HG03025 (cell line): ENCODE measurements around the gene HOXA3.

Experiments
- ATAC-seq: cut with Tn5 transposase; IDR thresholded peaks from one replicate; pipeline ENCODE4 v1.9.1; 2021; ENCODE audit warnings: mild to moderate bottlenecking, moderate library complexity; ENCODE audit not compliant: unreplicated experiment, low FRiP score

The HOXA3 gene

GRCh38 chr7:27179503-27180430 lies 27.4 kb upstream of the HOXA3 start:
- ATAC-seq: no peak

- no peak for ATAC-seq
Measured at GRCh38 chr7:27179030-27179429, 26.6 kb upstream of the HOXA3 start.

- ATAC-seq: no peak
Measured at GRCh38 chr7:27178366-27178765, 26.0 kb upstream of the HOXA3 start.

- no peak for ATAC-seq
Measured at GRCh38 chr7:27177795-27178320, 25.5 kb upstream of the HOXA3 start.

GRCh38 chr7:27176962-27177794 lies 24.8 kb upstream of the HOXA3 start:
- no peak for ATAC-seq

- no peak for ATAC-seq
Measured at GRCh38 chr7:27176524-27176845, 24.1 kb upstream of the HOXA3 start.

GRCh38 chr7:27175626-27176523 lies 23.5 kb upstream of the HOXA3 start:
- no peak for ATAC-seq

- no peak for ATAC-seq
Measured at GRCh38 chr7:27174874-27175625, 22.7 kb upstream of the HOXA3 start.

GRCh38 chr7:27173956-27174873 lies 21.8 kb upstream of the HOXA3 start, which contains the start of gene HOXA10:
TSS of gene HOXA10 (minus strand) at chr7:27174320. CDS start at chr7:27174306, 14 bp downstream.
- no peak for ATAC-seq

GRCh38 chr7:27173511-27173955 lies 21.1 kb upstream of the HOXA3 start:
- no peak for ATAC-seq

- ATAC-seq: no peak
Measured at GRCh38 chr7:27172823-27173510, 20.6 kb upstream of the HOXA3 start.

- no peak for ATAC-seq
Measured at GRCh38 chr7:27172315-27172774, 20.0 kb upstream of the HOXA3 start.

- ATAC-seq: no peak
Measured at GRCh38 chr7:27171637-27172314, 19.4 kb upstream of the HOXA3 start.

- no peak for ATAC-seq
Measured at GRCh38 chr7:27171325-27171636, 18.9 kb upstream of the HOXA3 start.

- ATAC-seq: no peak
Measured at GRCh38 chr7:27170426-27171324, 18.3 kb upstream of the HOXA3 start.

GRCh38 chr7:27169658-27170425 lies 17.5 kb upstream of the HOXA3 start:
- ATAC-seq: no peak
